ENCODE data around the gene MPPED1.

- TF ChIP-seq CTCF (IDR thresholded peaks at IDR 0.05): no peak
- TF ChIP-seq PRDM15 (CRISPR knock-in tag; IDR thresholded peaks at IDR 0.05): no peak
- no peak for TF ChIP-seq ETV6 (CRISPR knock-in tag; IDR thresholded peaks at IDR 0.05)
- no peak for TF ChIP-seq ZNF232 (CRISPR knock-in tag; IDR thresholded peaks at IDR 0.05)
These were observed 71.5 kb downstream of the MPPED1 start for GRCh38 chr22:43483266-43483665.

Measured in WTC11 (cell line).